Activated CD4-positive, alpha-beta memory T cell treated with anti-CD3 and anti-CD28 coated beads, Interleukin-2, amount 10 ng/mL, durations not matched to agents 7 days and 5 days (primary cell): ENCODE results near the gene TENT5A. TPM values are rescaled to one million over a fixed set of nuclear protein-coding genes. Genes with fewer than 3 reads are reported as not detected.
"Not testable (repeated sequence)": the region's sequence is repeated elsewhere in the genome, so short reads cannot be mapped to it uniquely, and the experiment has no call there.

ENCODE experiments used
- CTCF ChIA-PET: fragments of 350-600 bp; sonication (Branson Sonifier 250); formaldehyde crosslinking; loops from one replicate; lab custom pipeline; 2021; ENCODE audit warnings: antibody characterized with exemption, inconsistent platforms; lab: Charles Lee
- POLR2A ChIA-PET: fragments of 350-600 bp; sonication (Branson Sonifier 250); formaldehyde crosslinking; loops from one replicate; lab custom pipeline; 2021; ENCODE audit warnings: antibody characterized with exemption; lab: Charles Lee
- DNase-seq: peaks from one replicate; pipeline ENCODE4 v3.0.0-alpha.2; 2020
- H3K27ac Mint-ChIP-seq: one replicate; pipeline ENCODE4 v1.8.0; 2021; ENCODE audit warnings: mild to moderate bottlenecking, mixed read lengths
- H3K27me3 Mint-ChIP-seq: one replicate; pipeline ENCODE4 v1.8.0; 2021; ENCODE audit warnings: mixed read lengths
- H3K36me3 Mint-ChIP-seq: one replicate; pipeline ENCODE4 v1.8.0; 2021; ENCODE audit warnings: low read depth, mixed read lengths
- H3K4me1 Mint-ChIP-seq: one replicate; pipeline ENCODE4 v1.8.0; 2021; ENCODE audit warnings: mixed read lengths
- H3K4me3 Mint-ChIP-seq: one replicate; pipeline ENCODE4 v1.8.0; 2021; ENCODE audit warnings: mild to moderate bottlenecking, mixed read lengths
- H3K9me3 Mint-ChIP-seq: one replicate; pipeline ENCODE4 v1.8.0; 2021; ENCODE audit warnings: mixed read lengths
- total RNA-seq, 2 experiments: library from RNA; stranded (reverse); gene quantifications; one replicate each; pipeline ENCODE4 v1.2.3, GENCODE V29; 2021

TENT5A gene
- total RNA-seq, 2 experiments from 2014 or later: 2.0 TPM

- H3K9me3 Mint-ChIP-seq: peaks cover 2% of the 10 kb centered on the region
- no peak for DNase-seq
- no peak overlapping the region for H3K4me3 Mint-ChIP-seq
- ChIA-PET POLR2A (no interaction called here), CTCF (no interaction called here)
- H3K27ac Mint-ChIP-seq: no peak overlapping the region
- H3K36me3 Mint-ChIP-seq: no peaks in the 10 kb centered on the region
- peaks cover 2% of the 10 kb centered on the region for H3K27me3 Mint-ChIP-seq
- H3K4me1 Mint-ChIP-seq: no peaks in the 10 kb centered on the region
Observed at GRCh38 chr6:81786150-81786549, 33.7 kb upstream of the TENT5A start.

DNA sequence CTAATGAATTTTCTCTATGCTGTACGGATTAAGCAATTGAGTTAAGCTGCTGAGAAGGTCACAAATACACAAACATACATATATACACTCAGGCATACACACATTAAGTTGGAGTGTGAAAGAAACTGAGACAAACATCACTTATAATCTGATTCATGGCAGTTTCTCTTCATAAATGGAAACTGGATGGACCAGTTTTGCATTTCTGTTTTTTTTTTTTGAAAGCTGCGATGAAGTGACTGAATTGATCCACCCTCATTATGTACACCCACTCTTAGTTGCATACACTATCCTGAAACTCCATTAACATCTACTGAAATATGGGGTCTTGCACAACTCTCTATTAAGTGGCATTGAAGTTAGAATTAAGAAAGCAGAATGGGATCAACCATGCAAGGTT lies 32.9 kb upstream of the TENT5A start:
- Mint-ChIP-seq H3K27me3 (peaks cover 2% of the 10 kb centered on the region), H3K4me3 (no peak overlapping the region), H3K4me1 (no peaks in the 10 kb centered on the region), H3K27ac (no peak overlapping the region), H3K36me3 (no peaks in the 10 kb centered on the region), H3K9me3 (peaks cover 2% of the 10 kb centered on the region)
- DNase-seq: no peak
- ChIA-PET CTCF (no interaction called here), POLR2A (no interaction called here)

GRCh38 chr6:81783893-81784292 lies 31.4 kb upstream of the TENT5A start:
- H3K27me3 Mint-ChIP-seq: peaks cover 2% of the 10 kb centered on the region
- ChIA-PET CTCF (no interaction called here), POLR2A (no interaction called here)
- H3K4me3 Mint-ChIP-seq: no peak overlapping the region
- H3K27ac Mint-ChIP-seq: no peak overlapping the region
- no peak for DNase-seq
- no peaks in the 10 kb centered on the region for H3K36me3 Mint-ChIP-seq
- H3K4me1 Mint-ChIP-seq: no peaks in the 10 kb centered on the region
- peaks cover 2% of the 10 kb centered on the region for H3K9me3 Mint-ChIP-seq

DNA sequence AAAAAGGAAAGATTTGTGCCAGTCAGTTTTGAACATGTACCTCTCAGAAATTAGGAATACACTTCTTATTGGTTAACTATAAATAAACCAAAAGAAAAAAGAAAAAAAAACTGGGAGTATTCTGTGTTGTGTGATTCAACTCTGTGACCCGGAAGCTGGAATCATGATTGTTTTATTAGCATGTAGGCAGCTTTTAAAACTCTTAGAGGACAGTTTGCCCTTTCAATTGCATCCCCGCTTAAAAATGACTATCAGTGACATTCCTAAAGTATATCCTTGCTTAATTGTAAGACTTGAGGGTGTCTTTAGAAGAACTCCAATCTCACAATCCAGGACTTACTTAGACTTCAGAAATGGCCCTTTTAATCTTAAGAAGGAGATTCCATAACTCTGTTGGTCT lies 29.1 kb upstream of the TENT5A start:
- Mint-ChIP-seq H3K9me3 (peaks cover 2% of the 10 kb centered on the region), H3K4me1 (no peaks in the 10 kb centered on the region), H3K27me3 (no peaks in the 10 kb centered on the region), H3K27ac (no peak overlapping the region), H3K36me3 (no peaks in the 10 kb centered on the region), H3K4me3 (no peak overlapping the region)
- CTCF ChIA-PET: no interaction called here
- POLR2A ChIA-PET: no interaction called here
- DNase-seq: no peak

DNA sequence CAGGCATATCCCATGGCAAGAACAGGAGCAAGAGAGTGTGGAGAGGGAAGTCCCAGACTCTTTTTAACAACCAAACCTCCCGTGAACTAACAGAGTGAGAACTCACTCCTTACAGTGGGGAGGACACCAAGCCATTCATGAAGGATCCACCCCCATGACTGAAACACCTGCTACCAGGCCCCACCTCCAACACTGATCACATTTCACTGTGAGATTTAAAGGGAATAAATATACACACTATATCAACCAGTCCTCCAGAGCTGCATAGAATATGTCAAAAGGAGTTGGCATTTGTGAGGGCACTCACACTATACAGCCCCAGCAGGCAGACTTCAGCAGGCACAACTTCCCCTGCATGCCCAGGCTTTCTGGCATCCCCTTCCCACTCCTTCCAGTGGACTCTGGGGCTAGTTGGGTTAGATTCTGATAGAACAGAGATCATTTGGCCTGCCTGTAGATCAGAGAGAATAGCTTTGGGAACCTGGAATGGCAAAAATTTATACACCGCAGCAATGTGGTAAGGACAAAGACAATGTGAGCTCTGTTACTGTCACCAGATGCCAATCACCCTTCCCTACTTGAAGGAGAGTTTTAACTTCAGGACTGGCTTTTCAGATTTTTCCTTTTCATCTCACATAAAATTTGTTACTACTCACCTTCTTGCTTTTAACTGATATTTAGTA lies 25.2 kb upstream of the TENT5A start:
- POLR2A ChIA-PET: no interaction called here
- peaks cover 5% of the 10 kb centered on the region for H3K4me1 Mint-ChIP-seq

DNA sequence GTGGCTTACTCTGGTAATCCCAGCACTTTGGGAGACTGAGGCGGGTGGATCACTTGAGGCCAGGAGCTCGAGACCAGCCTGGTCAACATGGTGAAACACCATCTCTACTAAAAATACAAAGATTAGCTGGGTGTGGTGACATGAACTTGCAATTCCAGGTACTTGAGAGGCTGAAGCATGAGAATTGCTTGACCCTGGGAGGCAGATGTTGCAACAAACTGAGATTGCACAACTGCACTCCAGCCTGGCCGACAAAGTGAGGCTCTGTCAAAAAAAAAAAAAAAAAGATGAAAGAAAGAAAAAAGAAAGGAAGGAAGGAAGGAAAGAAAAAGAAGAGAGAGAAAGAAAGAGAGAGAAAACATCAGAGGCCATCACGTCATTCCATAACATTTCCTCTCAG lies 23.7 kb upstream of the TENT5A start:
- POLR2A ChIA-PET, H3K4me1 Mint-ChIP-seq, H3K36me3 Mint-ChIP-seq, CTCF ChIA-PET, H3K9me3 Mint-ChIP-seq, H3K27ac Mint-ChIP-seq, DNase-seq, H3K27me3 Mint-ChIP-seq, H3K4me3 Mint-ChIP-seq: not testable (repeated sequence)

More for the DNA sequence above, 25.2 kb upstream of the TENT5A start:
- Mint-ChIP-seq H3K27ac (no peak overlapping the region), H3K4me3 (no peak overlapping the region), H3K9me3 (peaks cover 2% of the 10 kb centered on the region), H3K27me3 (no peaks in the 10 kb centered on the region), H3K36me3 (no peaks in the 10 kb centered on the region)
- DNase-seq: no peak
- CTCF ChIA-PET: no interaction called here

DNA sequence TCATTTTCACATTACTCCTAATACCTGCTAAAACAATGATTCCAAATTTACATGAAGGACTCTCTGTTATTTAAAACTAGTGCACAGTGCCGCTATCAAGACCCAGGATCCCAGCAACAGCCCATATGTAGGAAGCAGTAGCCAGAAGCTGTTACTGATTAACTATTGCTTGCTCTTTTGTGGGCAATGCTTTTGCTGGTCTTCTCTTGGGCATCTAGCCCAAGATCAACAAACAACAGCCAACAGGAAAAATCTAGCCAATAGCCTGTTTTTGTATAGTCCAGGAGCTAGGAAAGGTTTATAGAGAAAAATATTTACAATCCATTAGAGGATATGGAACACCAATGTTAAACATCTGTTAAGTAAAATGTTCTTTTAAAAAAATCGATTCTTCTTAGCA lies 22.1 kb upstream of the TENT5A start:
- Mint-ChIP-seq H3K4me1 (peaks cover 8% of the 10 kb centered on the region), H3K27ac (no peak overlapping the region), H3K36me3 (no peaks in the 10 kb centered on the region), H3K4me3 (no peak overlapping the region), H3K27me3 (no peaks in the 10 kb centered on the region), H3K9me3 (no peaks in the 10 kb centered on the region)
- ChIA-PET POLR2A (no interaction called here), CTCF (no interaction called here)
- no peak for DNase-seq

GRCh38 chr6:81773887-81774286 lies 21.4 kb upstream of the TENT5A start:
- no peak for DNase-seq
- Mint-ChIP-seq H3K9me3 (no peaks in the 10 kb centered on the region), H3K4me3 (no peak overlapping the region), H3K36me3 (no peaks in the 10 kb centered on the region), H3K27ac (no peak overlapping the region), H3K27me3 (no peaks in the 10 kb centered on the region), H3K4me1 (peaks cover 8% of the 10 kb centered on the region)
- ChIA-PET POLR2A (no interaction called here), CTCF (no interaction called here)

DNA sequence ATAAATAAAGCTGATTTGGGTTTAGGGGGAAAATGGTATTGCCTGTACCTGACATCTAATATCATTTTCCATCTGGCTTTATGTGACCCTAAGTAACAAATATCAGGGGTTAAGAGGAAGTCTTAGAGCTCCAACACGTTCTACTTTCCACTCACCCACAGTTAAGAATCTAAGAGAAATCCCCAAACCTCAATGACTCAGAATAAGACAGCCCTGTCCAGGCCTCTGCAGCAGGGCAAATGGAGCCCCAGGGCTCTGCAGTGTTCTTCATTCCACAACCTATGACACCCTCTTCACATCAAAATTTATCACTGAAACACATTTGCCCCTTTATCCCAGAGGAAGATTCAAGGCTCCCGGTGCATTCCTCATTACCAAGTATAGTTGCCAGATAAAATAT lies 20.3 kb upstream of the TENT5A start:
- peaks cover 8% of the 10 kb centered on the region for H3K4me1 Mint-ChIP-seq
- H3K27me3 Mint-ChIP-seq: no peaks in the 10 kb centered on the region
- no peak overlapping the region for H3K4me3 Mint-ChIP-seq
- no peak overlapping the region for H3K27ac Mint-ChIP-seq
- DNase-seq: no peak
- no peaks in the 10 kb centered on the region for H3K9me3 Mint-ChIP-seq
- ChIA-PET POLR2A (no interaction called here), CTCF (no interaction called here)
- no peaks in the 10 kb centered on the region for H3K36me3 Mint-ChIP-seq

- ChIA-PET POLR2A (no interaction called here), CTCF (no interaction called here)
- Mint-ChIP-seq H3K4me1 (peaks cover 8% of the 10 kb centered on the region), H3K4me3 (no peak overlapping the region), H3K36me3 (no peaks in the 10 kb centered on the region), H3K27me3 (no peaks in the 10 kb centered on the region), H3K9me3 (no peaks in the 10 kb centered on the region), H3K27ac (no peak overlapping the region)
- DNase-seq: no peak
Observed at GRCh38 chr6:81771097-81771496, 18.6 kb upstream of the TENT5A start.

GRCh38 chr6:81770381-81770780 lies 17.9 kb upstream of the TENT5A start:
- ChIA-PET POLR2A (no interaction called here), CTCF (no interaction called here)
- no peaks in the 10 kb centered on the region for H3K36me3 Mint-ChIP-seq
- peaks cover 8% of the 10 kb centered on the region for H3K4me1 Mint-ChIP-seq
- no peaks in the 10 kb centered on the region for H3K27me3 Mint-ChIP-seq
- no peak for DNase-seq
- no peak overlapping the region for H3K27ac Mint-ChIP-seq
- no peaks in the 10 kb centered on the region for H3K9me3 Mint-ChIP-seq
- H3K4me3 Mint-ChIP-seq: no peak overlapping the region

DNA sequence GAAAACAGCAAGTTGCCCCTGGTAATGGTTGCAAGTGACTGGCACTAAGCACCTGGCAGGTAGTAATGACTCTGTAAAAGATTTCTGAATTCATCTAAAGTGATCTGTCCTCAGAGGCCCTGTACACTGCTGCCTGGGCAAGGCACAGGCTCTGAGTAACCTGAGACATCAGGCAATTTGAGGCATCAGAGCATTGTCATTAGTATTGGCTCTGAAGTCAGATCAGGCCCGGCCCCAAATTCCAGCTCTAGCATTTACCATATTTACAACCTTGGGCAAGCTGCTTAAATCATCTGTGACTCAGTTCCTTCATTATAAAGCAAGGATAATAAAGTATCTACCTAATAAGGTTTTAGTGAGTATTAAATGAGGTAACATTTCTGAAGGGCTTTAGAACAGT lies 17.3 kb upstream of the TENT5A start:
- peaks cover 8% of the 10 kb centered on the region for H3K4me1 Mint-ChIP-seq
- ChIA-PET POLR2A (no interaction called here), CTCF (no interaction called here)
- H3K27me3 Mint-ChIP-seq: peaks cover 2% of the 10 kb centered on the region
- no peak overlapping the region for H3K27ac Mint-ChIP-seq
- no peaks in the 10 kb centered on the region for H3K9me3 Mint-ChIP-seq
- H3K4me3 Mint-ChIP-seq: no peak overlapping the region
- DNase-seq: no peak
- H3K36me3 Mint-ChIP-seq: no peaks in the 10 kb centered on the region

DNA sequence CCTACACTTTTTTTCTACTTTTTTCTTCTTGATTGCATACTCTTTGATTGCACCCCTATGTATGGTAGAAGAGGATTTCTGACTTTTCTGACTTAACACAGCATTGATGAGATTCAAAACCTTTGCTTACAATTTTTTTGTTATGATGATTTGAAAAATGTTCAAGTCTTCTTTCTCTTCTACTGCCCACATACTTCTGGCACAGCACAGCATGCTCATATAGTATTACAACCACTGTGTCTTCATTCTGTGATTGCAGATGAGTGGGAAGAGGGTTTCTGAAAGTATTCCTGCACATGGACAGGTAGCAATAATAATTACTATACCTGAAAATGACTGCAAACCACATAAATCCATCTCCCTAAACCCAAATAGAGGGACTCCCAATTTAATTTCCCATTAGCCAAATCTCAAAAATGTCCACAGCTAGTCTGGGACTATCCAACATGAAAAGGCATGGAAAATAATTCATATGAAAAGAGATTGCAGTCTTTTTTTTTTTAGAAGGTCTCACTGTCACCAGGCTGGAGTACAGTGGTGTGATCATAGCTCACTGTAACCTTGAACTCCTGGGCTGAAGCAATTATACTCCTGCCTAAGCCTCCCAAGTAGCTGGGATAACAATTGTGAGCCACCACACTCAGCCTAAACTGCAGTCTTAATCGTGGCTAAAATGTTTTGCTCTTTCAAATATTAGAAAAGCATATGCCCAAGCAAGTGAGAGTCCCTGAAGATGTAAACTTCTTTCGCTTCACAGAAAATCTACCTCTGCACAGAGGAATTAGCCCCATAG lies 15.9 kb upstream of the TENT5A start:
- CTCF ChIA-PET: no interaction called here
- no peaks in the 10 kb centered on the region for H3K36me3 Mint-ChIP-seq
- H3K4me3 Mint-ChIP-seq: no peak overlapping the region
- peaks cover 8% of the 10 kb centered on the region for H3K4me1 Mint-ChIP-seq
- H3K27me3 Mint-ChIP-seq: peaks cover 2% of the 10 kb centered on the region
- POLR2A ChIA-PET: no interaction called here
- no peaks in the 10 kb centered on the region for H3K9me3 Mint-ChIP-seq
- H3K27ac Mint-ChIP-seq: no peak overlapping the region
- DNase-seq: no peak
